HG03139 (cell line): Measurements from ENCODE around the gene MYH9.
"Not testable (repeated sequence)": the region's sequence is repeated elsewhere in the genome, so short reads cannot be mapped to it uniquely, and the experiment has no call there.

Experiments
- ATAC-seq: cut with Tn5 transposase; IDR thresholded peaks from one replicate; pipeline ENCODE4 v1.9.1; 2021; ENCODE audit not compliant: unreplicated experiment

The MYH9 gene

DNA sequence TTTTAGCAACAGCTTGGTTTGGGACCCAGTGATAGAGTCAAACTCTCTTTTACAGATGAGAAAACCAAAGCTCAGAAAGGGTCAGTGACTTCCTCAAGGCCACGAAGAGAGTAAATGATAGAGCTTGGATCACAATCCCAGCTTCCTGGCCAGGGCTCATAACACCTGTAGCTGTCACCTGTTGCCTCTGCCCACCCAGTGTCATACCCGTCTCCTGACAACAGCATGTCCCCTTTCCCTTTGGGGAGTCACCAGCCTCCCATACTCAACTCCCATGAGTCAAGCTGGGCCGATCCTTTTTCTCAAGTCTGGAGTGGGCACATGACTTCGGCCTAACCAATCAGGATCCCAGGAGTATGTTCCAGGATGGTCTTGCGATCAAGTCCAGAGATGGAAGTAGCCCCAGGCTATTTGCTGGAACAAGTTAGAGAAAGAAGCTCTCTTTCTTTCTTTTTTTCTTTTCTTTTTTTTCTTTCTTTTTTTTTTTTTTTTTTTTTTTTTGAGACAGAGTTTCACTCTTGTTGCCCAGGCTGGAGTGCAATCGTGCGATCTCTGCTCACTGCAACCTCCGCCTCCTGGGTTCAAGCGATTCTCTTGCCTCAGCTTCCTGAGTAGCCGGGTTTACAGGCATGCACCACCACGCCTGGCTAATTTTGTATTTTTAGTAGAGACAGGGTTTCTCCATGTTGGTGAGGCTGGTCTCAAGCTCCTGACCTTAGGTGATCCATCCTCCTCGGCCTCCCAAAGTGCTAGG lies 27.8 kb upstream of the MYH9 start:
- no peak for ATAC-seq

DNA sequence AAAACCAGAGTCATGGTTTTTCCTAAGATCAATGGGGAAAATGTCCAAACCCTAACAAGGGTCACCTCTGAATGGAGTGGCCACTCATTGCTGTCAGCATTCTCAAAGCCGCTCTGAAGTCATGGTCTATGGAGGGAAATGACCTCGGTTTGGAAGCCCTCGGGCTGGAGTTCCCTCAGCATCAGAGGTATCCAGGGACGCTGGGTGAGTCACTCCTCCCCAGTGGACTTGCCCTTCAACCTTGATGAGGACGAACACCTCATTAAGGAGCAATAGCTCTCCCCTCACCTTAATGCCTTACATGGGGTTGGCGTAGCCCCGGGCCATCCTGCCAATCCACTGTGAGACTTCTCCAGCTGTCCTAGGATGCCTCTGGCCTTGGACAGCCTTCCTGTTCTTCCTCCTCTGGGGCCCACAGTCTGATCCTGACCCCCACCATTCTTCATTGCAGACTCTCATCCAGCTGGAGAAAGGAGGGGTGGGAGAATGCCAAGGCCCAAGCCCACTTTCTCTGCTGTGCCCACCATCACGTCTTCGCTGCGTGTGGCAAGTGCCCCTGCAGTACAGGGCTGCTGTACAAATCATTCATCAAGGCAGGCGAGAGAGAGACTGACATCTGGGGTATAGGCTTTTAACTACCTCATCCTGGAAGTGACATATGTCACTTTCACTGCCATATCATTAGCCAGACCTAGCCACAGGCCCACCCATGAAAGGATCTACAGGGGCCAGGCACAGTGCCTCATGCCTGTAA lies 25.4 kb upstream of the MYH9 start:
- no peak for ATAC-seq

DNA sequence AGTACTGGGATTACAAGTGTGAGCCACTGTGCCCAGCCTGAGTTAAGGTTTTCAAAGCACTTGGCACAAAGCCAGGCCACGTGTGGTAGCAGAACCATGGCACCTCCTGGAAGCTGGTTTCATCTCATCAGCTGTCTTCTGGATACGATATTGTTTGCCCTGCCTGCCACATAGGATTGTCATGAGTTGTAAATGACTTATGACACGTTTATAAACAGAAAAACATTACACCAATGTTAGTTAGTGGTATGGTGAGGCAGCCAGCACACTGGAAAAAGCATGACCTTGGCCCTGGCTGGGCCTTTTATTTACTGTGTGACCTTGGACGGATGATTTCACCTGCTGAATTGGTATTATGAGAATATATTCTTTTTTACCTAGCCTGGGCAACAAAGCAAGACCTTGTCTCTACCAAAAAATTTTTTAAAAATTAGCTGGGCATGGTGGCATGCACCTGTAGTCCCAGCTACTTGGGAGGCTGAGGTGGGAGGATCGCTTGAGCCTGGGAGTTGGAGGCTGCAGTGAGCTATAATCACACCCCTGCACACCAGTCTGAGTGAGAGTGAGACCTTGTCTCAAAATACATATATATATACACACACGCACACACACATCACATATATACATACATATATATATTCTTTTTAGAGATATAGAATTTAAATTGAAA lies 24.0 kb upstream of the MYH9 start:
- ATAC-seq: no peak

GRCh38 chr22:36409911-36410756 lies 22.4 kb upstream of the MYH9 start:
- no peak for ATAC-seq

DNA sequence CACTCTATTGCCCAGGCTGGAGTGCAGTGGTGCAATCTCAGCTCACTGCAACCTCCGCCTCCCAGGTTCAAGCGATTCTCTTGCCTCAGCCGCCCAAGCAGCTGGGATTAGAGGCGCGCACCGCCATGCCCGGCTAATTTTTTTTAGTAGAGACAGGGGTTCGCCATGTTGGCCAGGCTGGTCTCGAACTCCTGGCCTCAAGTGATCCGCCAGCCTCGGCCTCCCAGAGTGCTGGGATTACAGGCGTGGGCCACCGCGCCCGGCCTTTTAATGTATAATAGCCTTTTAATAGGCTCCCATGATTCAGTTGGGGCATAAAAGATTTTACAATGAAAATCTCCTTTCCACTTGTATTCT lies 21.8 kb upstream of the MYH9 start:
- not testable (repeated sequence) for ATAC-seq

GRCh38 chr22:36409056-36409455 lies 21.3 kb upstream of the MYH9 start:
- ATAC-seq: no peak

GRCh38 chr22:36406721-36407120 lies 19.0 kb upstream of the MYH9 start:
- no peak for ATAC-seq

GRCh38 chr22:36405671-36406538 lies 18.1 kb upstream of the MYH9 start:
- no peak for ATAC-seq

GRCh38 chr22:36405221-36405661 lies 17.5 kb upstream of the MYH9 start:
- no peak for ATAC-seq

GRCh38 chr22:36404446-36404845 lies 16.7 kb upstream of the MYH9 start:
- ATAC-seq: no peak

GRCh38 chr22:36399472-36399778 lies 11.7 kb upstream of the MYH9 start:
- no peak for ATAC-seq

DNA sequence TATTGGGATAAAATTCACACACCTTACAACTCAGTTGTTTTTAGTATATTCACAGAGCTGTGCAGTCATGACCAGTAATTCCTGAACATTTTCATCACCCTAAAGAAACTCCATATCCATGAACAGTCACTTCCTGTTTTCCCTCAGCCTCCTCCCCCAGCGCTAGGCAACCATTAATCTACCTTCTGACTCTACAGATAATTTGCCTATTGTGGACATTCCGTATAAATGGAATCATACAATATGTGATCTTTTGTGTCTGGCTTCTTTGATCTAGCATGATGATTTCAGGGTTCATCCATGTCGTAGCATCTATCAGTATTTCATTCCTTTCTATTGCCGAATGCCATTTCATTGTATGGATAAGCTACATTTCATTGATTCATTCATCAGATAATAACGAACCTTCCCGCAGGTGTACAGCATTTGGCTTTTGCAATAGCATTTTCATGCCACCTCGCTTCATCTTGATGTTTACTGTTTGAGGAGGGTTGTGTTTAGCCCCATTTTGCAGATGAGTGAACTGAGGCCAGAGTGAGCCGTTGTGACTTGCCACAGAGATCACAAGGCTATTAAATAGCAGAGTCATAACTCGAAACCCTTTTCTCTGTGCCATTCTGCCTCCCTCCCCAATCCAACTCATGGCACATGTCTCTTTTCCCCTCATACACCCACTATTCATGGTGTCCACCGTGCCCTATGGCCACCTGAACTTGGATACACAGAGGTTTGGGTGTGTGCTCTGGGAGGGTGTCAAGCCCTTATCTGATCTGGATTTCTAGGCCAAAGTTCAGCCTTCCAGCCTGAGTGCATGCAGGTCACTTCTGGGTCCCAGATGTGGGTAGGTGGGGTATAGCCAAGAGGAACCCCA lies 11.1 kb upstream of the MYH9 start:
- no peak for ATAC-seq

GRCh38 chr22:36397131-36398093 lies 9.6 kb upstream of the MYH9 start:
- no peak for ATAC-seq

DNA sequence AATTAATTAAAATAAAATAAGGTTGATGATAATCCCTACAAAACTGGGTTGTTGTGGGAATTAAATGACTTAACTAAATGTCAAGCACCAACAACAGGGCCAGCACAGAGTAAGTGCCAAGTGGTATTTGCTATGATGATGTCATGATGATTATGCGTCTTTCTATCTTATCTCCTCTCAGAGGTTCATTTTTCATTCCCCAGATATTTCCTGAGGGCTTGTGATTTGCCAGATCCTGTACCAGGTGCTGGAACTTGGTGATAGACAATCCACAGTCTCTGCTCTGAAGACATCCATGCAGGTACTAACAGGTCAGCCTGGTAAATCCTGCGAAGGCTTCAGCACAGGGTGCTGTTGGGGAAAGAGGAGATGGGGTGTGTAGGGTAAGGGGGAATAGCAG lies 8.1 kb upstream of the MYH9 start:
- no peak for ATAC-seq

DNA sequence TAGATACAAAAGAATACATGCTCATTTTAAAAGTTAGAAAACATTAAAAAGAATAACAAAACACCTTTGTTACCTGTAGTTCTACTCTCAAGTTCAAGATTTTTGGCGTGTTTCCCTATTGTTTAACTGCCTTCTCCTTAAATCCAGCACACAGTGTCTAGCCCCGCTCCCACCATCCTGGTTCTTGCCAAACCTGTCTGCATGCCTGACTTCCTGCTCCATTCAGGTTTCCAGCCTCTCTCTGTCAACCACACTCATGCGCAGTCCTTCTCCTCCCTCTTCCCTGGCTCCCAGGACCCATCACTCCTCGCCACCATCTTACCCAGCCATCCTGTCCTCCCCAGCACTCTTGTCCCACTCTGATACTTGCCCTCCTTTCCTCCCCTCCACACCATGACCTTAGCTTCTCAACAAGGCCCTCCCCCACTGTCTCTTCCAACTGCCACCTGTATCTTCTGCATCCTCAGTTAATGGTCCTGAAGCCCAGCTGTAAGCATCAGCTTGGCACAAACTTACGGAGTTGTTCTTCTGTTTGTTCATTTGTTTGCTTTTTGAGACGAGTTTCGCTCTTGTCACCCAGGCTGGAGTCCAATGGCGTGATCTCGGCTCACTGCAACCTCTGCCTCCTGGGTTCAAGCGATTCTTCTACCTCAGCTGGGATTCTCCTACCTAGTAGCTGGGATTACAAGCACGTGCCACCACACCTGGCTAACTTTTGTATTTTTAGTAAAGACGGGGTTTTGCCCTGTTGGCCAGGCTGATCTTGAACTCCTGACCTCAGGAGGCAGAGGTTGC lies 7.5 kb upstream of the MYH9 start:
- ATAC-seq: no peak

DNA sequence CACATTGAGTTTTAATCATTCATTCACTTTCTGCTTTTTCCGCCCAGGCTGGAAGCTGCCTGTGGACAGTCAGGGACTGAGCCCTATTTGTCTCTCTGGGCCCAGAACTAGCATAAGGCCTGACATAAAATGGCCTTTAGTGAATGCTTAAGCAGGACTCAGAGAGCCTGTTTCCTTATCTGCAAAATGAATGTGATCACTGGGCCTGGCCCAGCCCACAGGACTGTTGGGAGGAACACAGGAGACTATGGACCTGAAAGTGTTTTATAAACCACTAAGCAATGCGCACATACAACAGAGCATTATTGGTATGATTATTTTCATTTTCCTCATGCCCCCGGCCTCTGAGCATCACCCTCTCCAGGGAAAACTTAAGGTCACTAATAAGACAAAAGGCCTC lies 3.9 kb upstream of the MYH9 start:
- no peak for ATAC-seq

DNA sequence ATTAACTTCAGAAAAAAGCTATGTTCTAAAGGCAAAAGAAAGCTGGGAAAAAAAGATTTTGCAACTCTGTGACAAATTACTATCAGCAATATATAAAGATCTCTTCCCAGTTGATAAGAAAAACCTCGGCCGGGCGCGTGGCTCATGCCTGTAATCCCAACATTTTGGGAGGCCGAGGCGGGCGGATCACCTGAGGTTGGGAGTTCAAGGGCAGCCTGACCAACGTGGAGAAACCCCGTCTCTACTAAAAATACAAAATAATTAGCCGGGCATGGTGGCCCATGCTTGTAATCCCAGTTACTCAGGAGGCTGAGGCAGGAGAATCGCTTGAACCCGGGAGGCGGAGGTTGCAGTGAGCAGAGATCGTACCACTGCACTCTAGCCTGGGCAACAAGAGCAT lies 1.4 kb upstream of the MYH9 start:
- ATAC-seq: not testable (repeated sequence)

- no peak for ATAC-seq
These were observed 133 bp downstream of the MYH9 start for GRCh38 chr22:36387709-36387958.
